Coronary artery (tissue), 2 donors: Measurements from ENCODE around the gene OR8S1.
"Not testable (repeated sequence)": the region's sequence is repeated elsewhere in the genome, so short reads cannot be mapped to it uniquely, and the experiment has no call there.

Experiments
- DNase-seq: peaks from one replicate; pipeline ENCODE4 v3.0.0-alpha.2; 2017; ENCODE audit warnings: low spot score
- H3K27ac ChIP-seq, 2 donors: fragments of 200-600 bp; sonication (generic); one replicate each; pipeline ENCODE4 v1.5.1; 2016 to 2019
- H3K4me3 ChIP-seq: fragments of 200-600 bp; sonication (generic); 2 replicates; pipeline ENCODE4 v1.5.1; 2016; ENCODE audit warnings: mild to moderate bottlenecking, moderate library complexity
- TF ChIP-seq, protein P1 (sequence below): fragments of 200-600 bp; sonication (generic); IDR thresholded peaks from one replicate; pipeline ENCODE4 v1.5.1; 2019; ENCODE audit warnings: antibody characterized with exemption

The OR8S1 gene

DNA sequence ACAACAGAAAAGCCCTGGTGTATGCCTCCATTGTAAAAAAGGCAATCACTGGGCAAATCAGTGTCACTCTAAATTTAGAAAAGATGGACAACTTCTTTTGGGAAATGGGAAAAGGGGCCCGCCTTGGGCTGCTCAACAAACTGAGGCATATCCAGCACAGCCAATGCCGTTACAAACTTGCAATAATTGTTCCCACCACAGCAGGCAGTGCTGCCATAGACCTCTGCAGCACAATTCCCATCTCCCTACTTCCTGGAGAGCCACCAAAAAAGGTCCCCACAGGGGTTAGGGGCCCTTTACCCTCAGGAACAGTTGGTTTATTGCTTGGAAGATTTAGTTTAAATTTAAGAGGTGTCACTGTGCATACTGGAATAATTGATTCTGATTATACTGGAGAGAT is 16.4 kb upstream of the OR8S1 start:
- no peak overlapping the region for H3K27ac ChIP-seq
- TF ChIP-seq, protein P1, sequence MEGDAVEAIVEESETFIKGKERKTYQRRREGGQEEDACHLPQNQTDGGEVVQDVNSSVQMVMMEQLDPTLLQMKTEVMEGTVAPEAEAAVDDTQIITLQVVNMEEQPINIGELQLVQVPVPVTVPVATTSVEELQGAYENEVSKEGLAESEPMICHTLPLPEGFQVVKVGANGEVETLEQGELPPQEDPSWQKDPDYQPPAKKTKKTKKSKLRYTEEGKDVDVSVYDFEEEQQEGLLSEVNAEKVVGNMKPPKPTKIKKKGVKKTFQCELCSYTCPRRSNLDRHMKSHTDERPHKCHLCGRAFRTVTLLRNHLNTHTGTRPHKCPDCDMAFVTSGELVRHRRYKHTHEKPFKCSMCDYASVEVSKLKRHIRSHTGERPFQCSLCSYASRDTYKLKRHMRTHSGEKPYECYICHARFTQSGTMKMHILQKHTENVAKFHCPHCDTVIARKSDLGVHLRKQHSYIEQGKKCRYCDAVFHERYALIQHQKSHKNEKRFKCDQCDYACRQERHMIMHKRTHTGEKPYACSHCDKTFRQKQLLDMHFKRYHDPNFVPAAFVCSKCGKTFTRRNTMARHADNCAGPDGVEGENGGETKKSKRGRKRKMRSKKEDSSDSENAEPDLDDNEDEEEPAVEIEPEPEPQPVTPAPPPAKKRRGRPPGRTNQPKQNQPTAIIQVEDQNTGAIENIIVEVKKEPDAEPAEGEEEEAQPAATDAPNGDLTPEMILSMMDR, result no peak
- H3K4me3 ChIP-seq, result no peak overlapping the region

DNA sequence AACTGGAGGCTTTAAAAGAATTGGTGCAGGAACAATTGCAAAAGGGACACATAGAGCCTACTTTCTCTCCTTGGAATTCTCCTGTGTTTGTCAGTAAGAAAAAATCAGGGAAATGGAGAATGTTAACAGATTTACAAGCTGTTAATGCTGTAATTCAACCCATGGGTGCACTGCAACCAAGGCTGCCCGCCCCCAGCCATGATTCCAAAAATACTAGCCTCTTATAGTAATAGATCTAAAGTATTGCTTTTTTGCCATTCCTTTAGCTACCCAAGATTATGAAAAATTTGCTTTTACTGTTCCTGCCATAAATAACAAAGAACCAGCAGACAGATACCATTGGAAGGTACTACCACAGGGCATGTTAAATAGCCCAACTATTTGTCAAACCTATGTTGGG is 15.3 kb upstream of the OR8S1 start:
- TF ChIP-seq, protein P1, result no peak
- DNase-seq, result no peak
- H3K27ac ChIP-seq, result no peak overlapping the region
- no peak overlapping the region for H3K4me3 ChIP-seq

More for the DNA sequence above, 16.4 kb upstream of the OR8S1 start:
- no peak for DNase-seq

GRCh38 chr12:48512855-48513254 is 12.6 kb upstream of the OR8S1 start:
- no peak overlapping the region for H3K27ac ChIP-seq
- H3K4me3 ChIP-seq, result no peak overlapping the region
- TF ChIP-seq, protein P1, result no peak
- no peak for DNase-seq

DNA sequence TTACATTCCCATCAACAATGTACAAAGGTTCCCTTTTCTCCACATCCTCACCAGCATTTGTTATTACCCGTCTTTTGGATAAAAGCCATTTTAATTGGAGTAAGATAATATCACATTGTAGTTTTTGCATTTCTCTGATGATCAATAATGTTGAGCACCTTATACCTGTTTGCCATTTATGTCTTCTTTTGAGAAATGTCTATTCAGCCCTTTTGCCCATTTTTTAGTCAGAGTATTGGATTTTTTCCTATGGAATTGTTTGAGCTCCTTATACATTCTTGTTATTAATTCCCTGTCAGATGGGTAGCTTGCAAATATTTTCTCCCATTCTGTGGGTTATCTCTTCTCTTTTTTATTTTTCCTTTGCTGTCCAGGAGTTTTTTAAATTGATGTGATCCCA is 10.7 kb upstream of the OR8S1 start:
- no peak overlapping the region for H3K27ac ChIP-seq
- no peak overlapping the region for H3K4me3 ChIP-seq
- TF ChIP-seq, protein P1, result no peak
- no peak for DNase-seq

DNA sequence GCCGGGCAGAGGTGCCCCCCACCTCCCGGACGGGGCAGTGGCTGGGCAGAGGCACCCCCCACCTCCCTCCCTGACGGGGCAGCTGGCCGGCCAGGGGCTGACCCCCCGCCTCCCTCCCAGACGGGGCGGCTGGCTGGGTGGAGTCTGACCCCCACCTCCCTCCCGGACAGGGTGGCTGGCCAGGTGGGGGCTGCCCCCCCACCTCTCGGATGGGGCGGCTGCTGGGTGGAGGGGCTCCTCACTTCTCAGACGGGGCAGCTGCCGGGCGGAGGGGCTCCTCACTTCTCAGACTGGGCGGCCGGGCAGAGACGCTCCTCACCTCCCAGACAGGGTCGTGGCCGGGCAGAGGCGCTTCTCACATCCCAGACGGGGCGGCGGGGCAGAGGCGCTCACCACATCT is 5.1 kb upstream of the OR8S1 start:
- not testable (repeated sequence) for H3K27ac ChIP-seq, DNase-seq, H3K4me3 ChIP-seq

DNA sequence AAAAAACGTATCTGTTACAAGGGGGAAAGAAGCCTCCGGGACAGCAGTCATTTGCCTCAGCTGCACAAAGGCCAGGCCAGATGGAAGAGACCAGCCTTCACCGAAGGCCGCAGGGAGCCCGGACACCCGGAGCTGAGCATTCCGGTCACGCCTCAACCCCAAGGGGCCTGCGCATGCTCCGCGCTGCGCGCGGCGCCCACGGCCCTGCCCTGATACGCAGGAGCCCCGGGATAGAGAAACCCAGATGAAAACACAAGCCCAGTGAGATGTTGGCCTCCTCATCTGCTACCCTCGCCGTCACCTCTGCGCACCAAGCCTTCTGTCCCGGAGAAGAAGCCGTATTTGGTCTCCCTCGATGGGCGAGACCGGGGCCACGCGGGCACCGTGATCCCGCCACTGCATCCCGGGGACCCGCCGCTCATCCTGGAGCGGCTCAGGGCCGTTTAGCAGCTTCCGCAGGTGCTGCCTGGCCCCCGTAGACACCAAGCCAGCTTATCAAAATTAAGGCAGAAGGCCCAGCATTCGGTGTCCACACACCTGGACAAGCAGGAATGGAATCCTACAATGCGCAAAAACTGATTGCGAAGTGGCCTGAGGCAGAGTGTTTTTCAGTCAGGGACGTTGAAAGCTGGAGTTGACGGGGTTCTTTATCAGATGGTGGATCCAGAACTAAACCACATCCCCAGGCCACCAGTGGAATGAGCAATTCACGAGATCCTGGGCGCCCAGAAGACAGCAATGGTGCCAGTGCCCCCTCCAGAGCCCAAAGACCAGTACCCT is 2.6 kb downstream of the OR8S1 start:
- Histone ChIP-seq H3K27ac (no peak overlapping the region), H3K4me3 (no peak overlapping the region)
- DNase-seq, result no peak
- TF ChIP-seq, protein P1, result no peak

GRCh38 chr12:48532601-48533000 is 7.2 kb downstream of the OR8S1 start:
- TF ChIP-seq, protein P1, result no peak
- Histone ChIP-seq H3K27ac (no peak overlapping the region), H3K4me3 (no peak overlapping the region)
- DNase-seq, result no peak
